ENCODE results near the gene SRSF6. TPM values are rescaled to one million over a fixed set of nuclear protein-coding genes. Genes with fewer than 3 reads are reported as not detected.
"Not testable (repeated sequence)": the region's sequence is repeated elsewhere in the genome, so short reads cannot be mapped to it uniquely, and the experiment has no call there.

SRSF6 gene
- 124 and 149 TPM in 2 replicates for total RNA-seq (2014; rRNA removed; shearing (Covaris generic))

GRCh38 chr20:43457640-43458421 is at the start of gene SRSF6:
TSS of gene SRSF6 (plus strand) at chr20:43457896. CDS start at chr20:43458034, 138 bp downstream.
- DNase-seq = peak; percentile 97 to 98
- H3K4me3 ChIP-seq = peak within 1 kb of the TSS; percentile 98
- H3K36me3 ChIP-seq = peaks cover 39% of the 10 kb centered on the region
- H3K27ac ChIP-seq = peak within 1 kb of the TSS; percentile 99
- H3K27me3 ChIP-seq = no peaks in the 10 kb centered on the region
- peaks cover 18% of the 10 kb centered on the region for H3K4me1 ChIP-seq
- H3K9me3 ChIP-seq (replicated peaks) = no peaks in the 10 kb centered on the region

- H3K27ac ChIP-seq = no peak overlapping the region
- no peaks in the 10 kb centered on the region for H3K4me1 ChIP-seq
Observed at GRCh38 chr20:43408848-43409576, 48.7 kb upstream of the SRSF6 start.

GRCh38 chr20:43409577-43409913 is 48.2 kb upstream of the SRSF6 start:
- no peak overlapping the region for H3K4me3 ChIP-seq
- no peak overlapping the region for H3K27ac ChIP-seq
- H3K9me3 ChIP-seq (replicated peaks) = peaks cover 3% of the 10 kb centered on the region; the same call in 1 of the 2 replicates
- H3K36me3 ChIP-seq = no peaks in the 10 kb centered on the region
- no peak for DNase-seq
- H3K4me1 ChIP-seq = no peaks in the 10 kb centered on the region
- no peaks in the 10 kb centered on the region for H3K27me3 ChIP-seq

More at GRCh38 chr20:43408848-43409576, 48.7 kb upstream of the SRSF6 start:
- Histone ChIP-seq H3K9me3 (replicated peaks) (peaks cover 3% of the 10 kb centered on the region; the same call in 1 of the 2 replicates), H3K36me3 (no peaks in the 10 kb centered on the region), H3K27me3 (no peaks in the 10 kb centered on the region), H3K4me3 (no peak overlapping the region)
- peak; percentile 66 to 82 for DNase-seq

- DNase-seq = no peak
- Histone ChIP-seq H3K4me3 (no peak overlapping the region), H3K4me1 (no peaks in the 10 kb centered on the region), H3K36me3 (no peaks in the 10 kb centered on the region), H3K9me3 (replicated peaks) (peaks cover 7% of the 10 kb centered on the region), H3K27me3 (no peaks in the 10 kb centered on the region), H3K27ac (no peak overlapping the region)
Observed at GRCh38 chr20:43415661-43416430, 41.9 kb upstream of the SRSF6 start.

DNA sequence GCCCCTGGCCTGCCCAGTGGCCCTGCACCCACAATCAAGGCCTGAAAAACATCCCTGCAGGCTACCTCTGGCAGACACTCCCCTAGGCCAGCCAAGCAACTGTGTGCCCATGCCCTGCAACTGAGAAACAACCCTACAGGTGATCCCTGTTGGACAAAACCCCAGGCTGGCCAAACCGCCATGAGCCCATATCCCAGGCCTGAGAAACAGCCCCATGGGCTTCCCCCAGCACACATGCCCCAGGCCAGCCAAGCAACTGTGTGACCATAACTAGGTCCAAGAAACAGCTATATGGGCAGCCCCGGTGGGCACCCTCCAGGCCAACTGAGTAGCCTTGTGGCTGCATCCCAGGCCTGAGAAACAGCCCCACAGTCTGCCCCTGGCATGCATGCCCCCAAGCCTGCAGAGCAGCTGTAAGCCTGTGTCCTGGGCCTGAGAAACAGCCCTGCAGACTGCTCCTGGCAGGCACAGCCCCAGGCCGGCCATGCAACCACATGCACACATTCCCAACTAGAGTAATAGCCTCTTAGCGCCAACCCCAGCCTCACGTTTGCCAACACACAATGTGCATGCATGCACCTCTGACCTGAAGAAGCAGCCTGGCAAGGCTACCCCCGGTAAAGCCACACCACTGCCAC is 41.0 kb upstream of the SRSF6 start:
- no peaks in the 10 kb centered on the region for H3K27me3 ChIP-seq
- no peaks in the 10 kb centered on the region for H3K4me1 ChIP-seq
- DNase-seq = no peak
- peaks cover 7% of the 10 kb centered on the region for H3K9me3 ChIP-seq (replicated peaks)
- no peaks in the 10 kb centered on the region for H3K36me3 ChIP-seq
- H3K4me3 ChIP-seq = no peak overlapping the region
- no peak overlapping the region for H3K27ac ChIP-seq

DNA sequence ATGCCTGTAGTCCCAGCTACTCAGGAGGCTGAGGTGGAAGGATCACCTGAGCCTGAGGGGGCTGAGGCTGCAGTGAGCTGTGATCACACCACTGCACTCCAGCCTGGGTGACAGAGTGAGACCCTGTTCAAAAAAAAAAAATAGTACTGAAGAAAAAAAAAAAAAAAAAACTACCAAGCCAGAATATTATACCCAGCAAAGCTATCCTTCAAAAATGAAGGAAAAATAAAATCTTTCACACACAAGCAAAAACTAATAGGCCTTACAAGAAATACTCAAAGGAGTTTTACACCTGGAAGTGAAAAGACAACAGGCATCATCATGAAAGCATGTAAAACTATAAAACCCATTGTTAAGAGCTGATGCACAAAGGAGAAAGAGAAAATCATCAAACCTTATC is 37.5 kb upstream of the SRSF6 start:
- no peak for DNase-seq
- H3K4me1 ChIP-seq = no peaks in the 10 kb centered on the region

GRCh38 chr20:43420913-43421312 is 36.8 kb upstream of the SRSF6 start:
- H3K4me3 ChIP-seq; DNase-seq; H3K27me3 ChIP-seq; H3K27ac ChIP-seq; H3K36me3 ChIP-seq; H3K4me1 ChIP-seq; H3K9me3 ChIP-seq (replicated peaks): not testable (repeated sequence)

More for the DNA sequence above, 37.5 kb upstream of the SRSF6 start:
- Histone ChIP-seq H3K4me3 (no peak overlapping the region), H3K9me3 (replicated peaks) (peaks cover 7% of the 10 kb centered on the region), H3K27me3 (peaks cover 3% of the 10 kb centered on the region; the same call in 1 of the 2 replicates), H3K36me3 (no peaks in the 10 kb centered on the region), H3K27ac (no peak overlapping the region)

- Histone ChIP-seq H3K27ac (no peak overlapping the region), H3K4me1 (no peaks in the 10 kb centered on the region), H3K9me3 (replicated peaks) (no peaks in the 10 kb centered on the region; the same call in 1 of the 2 replicates), H3K4me3 (no peak overlapping the region), H3K27me3 (peaks cover 7% of the 10 kb centered on the region; the same call in 1 of the 2 replicates), H3K36me3 (no peaks in the 10 kb centered on the region)
- DNase-seq = no peak
Observed at GRCh38 chr20:43426172-43426571, 31.5 kb upstream of the SRSF6 start.

DNA sequence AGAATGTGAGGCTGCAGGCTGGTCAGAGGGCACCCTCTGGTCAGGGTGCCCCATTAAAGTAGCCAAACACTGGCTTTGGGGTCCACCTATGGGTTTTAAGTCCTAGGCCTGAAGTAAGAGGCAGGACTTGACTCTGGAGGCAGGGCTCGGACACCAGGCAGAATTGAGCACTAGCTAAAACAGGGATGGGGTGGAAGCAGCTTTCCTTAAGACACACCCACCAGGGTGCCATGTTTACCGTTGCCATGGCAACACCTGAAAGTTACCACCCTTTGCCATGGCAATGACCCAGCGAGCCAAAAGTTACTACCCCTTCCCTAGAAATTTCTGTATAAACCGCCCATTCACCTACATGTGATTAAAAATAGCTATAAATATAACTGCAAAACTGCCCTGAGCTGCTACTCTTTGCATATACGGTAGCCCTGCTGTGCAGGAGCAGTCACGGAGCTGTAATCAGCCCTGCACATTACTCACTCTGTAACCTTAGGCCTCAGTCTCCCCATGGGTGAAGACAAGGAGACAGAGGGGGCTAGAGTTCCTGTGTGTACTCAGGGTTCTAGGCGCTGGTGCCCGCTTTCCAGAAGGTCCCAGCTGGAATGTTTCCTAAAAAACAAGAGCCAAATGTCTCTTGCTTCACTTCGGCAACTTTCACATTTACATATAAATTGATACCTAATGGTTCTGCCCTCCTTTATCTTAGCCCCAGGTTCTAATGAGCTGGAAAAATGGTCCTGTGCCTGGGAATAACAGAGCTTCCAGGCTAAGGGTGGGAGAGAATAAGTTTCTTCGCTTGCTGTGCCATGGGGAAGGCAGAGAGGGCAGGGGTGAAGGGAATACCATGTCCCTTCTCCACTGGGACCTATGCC is 27.2 kb upstream of the SRSF6 start:
- H3K9me3 ChIP-seq (replicated peaks) = 0 out of 2 replicates have a peak, but pooled peaks cover 6% of the 10 kb centered on the region
- no peaks in the 10 kb centered on the region for H3K4me1 ChIP-seq
- H3K27ac ChIP-seq = no peak overlapping the region
- H3K36me3 ChIP-seq = no peaks in the 10 kb centered on the region
- no peak for DNase-seq
- H3K27me3 ChIP-seq = peaks cover 4% of the 10 kb centered on the region; the same call in 1 of the 2 replicates
- H3K4me3 ChIP-seq = no peak overlapping the region

GRCh38 chr20:43431134-43431519 is 26.6 kb upstream of the SRSF6 start:
- DNase-seq = no peak
- 0 out of 2 replicates have a peak, but pooled peaks cover 6% of the 10 kb centered on the region for H3K9me3 ChIP-seq (replicated peaks)
- no peaks in the 10 kb centered on the region for H3K36me3 ChIP-seq
- peaks cover 4% of the 10 kb centered on the region; the same call in 1 of the 2 replicates for H3K27me3 ChIP-seq
- no peaks in the 10 kb centered on the region for H3K4me1 ChIP-seq
- no peak overlapping the region for H3K27ac ChIP-seq
- H3K4me3 ChIP-seq = no peak overlapping the region

DNA sequence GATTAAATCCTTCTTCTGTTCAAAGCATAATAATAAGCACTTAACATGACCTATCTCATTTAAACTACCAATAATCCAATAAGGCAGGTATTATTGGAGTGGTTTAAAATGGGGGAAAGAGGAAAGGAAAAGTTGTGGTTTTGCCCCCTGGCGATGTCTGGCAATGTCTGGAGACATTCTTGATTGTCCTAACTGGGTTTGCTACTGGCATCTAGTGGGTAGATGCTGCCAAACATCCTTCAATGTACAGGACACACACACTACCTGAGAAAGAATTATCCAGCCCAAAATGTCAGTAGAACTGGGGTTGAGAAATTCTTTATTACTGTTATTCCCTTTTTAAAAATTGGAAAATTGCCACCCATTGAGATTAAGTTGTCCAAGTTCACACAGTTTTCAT is 25.2 kb upstream of the SRSF6 start:
- H3K36me3 ChIP-seq = no peaks in the 10 kb centered on the region
- 0 out of 2 replicates have a peak, but pooled peaks cover 6% of the 10 kb centered on the region for H3K9me3 ChIP-seq (replicated peaks)
- peaks cover 10% of the 10 kb centered on the region for H3K27me3 ChIP-seq
- H3K4me1 ChIP-seq = no peaks in the 10 kb centered on the region
- DNase-seq = no peak
- H3K4me3 ChIP-seq = no peak overlapping the region
- no peak overlapping the region for H3K27ac ChIP-seq

DNA sequence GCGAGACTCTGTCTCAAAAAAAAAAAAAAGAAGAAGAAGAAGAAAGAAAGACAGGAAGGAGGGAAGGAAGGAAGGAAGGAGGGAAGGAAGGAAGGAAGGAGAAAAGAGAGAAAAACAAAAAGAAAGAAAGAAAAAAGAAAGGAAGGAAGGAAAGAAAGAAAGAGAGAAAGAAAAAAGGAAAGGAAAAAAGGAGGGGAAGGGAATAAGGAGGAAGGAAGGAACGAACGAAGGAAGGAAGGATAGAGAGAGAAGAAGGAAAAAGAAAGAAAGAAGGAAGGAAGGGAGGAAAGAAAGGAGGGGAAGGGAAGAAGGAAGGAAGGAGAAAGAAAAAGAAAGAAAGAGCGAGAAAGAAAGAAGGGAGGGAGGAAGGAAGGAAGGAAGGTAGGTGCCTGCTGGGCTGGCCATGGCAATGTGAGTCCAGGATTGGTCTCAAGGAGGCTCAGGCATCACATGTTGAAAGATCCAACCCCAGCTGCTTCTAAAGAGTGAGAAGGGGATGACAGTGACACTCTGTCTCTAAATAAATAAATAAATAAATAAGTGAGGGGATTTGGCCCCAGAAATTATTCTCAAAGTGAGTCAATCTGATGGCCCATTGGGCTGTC is 24.3 kb upstream of the SRSF6 start:
- no peak for DNase-seq
- Histone ChIP-seq H3K9me3 (replicated peaks) (0 out of 2 replicates have a peak, but pooled peaks cover 6% of the 10 kb centered on the region), H3K4me3 (no peak overlapping the region)

GRCh38 chr20:43434565-43434964 is 23.1 kb upstream of the SRSF6 start:
- H3K4me1 ChIP-seq = no peaks in the 10 kb centered on the region

More for the DNA sequence above, 24.3 kb upstream of the SRSF6 start:
- no peaks in the 10 kb centered on the region for H3K36me3 ChIP-seq
- H3K27ac ChIP-seq = no peak overlapping the region
- no peaks in the 10 kb centered on the region for H3K4me1 ChIP-seq
- H3K27me3 ChIP-seq = peaks cover 10% of the 10 kb centered on the region; the same call in 1 of the 2 replicates

More at GRCh38 chr20:43434565-43434964, 23.1 kb upstream of the SRSF6 start:
- H3K9me3 ChIP-seq (replicated peaks) = 0 out of 2 replicates have a peak, but pooled peaks cover 6% of the 10 kb centered on the region
- H3K27me3 ChIP-seq = peaks cover 9% of the 10 kb centered on the region; the same call in 1 of the 2 replicates
- no peak overlapping the region for H3K4me3 ChIP-seq
- DNase-seq = no peak
- no peak overlapping the region for H3K27ac ChIP-seq
- H3K36me3 ChIP-seq = no peaks in the 10 kb centered on the region
